HEK293 (cell line): Measurements from ENCODE around the gene ZNF189.

Source experiments
- CTCF ChIA-PET: fragments of 350-600 bp; formaldehyde crosslinking; extraction: SDS; loops from one replicate; lab custom pipeline; 2021; ENCODE audit warnings: antibody characterized with exemption; lab: Yijun Ruan, JAX
- POLR2A ChIA-PET: fragments of 300-600 bp; formaldehyde crosslinking; extraction: SDS; loops from one replicate; lab custom pipeline; 2020; ENCODE audit warnings: antibody characterized with exemption, inconsistent platforms; lab: Yijun Ruan, JAX
- H3K27ac ChIP-seq: fragments of 200-500 bp; sonication (Bioruptor generic); 2 replicates; pipeline ENCODE4 v1.5.1; 2014; ENCODE audit warnings: low read depth, low read length, control low read depth, inconsistent platforms; ENCODE audit errors: extremely low read depth
- H3K36me3 ChIP-seq, 2 experiments: fragments of 200-500 bp in 1 of 2; sonication (Bioruptor generic) in 1 of 2; 1 replicate in 1 of 2; 2 replicates in 1 of 2; pipeline ENCODE4 v1.5.1; 2014 to 2017; ENCODE audit warnings: inconsistent platforms in 2 of 2, low read length in 2 of 2; ENCODE audit not compliant: control insufficient read depth in 2 of 2, insufficient read depth in 1 of 2
- H3K4me1 ChIP-seq: fragments of 200-500 bp; sonication (Bioruptor generic); 2 replicates; pipeline ENCODE4 v1.5.1; 2014; ENCODE audit warnings: mild to moderate bottlenecking, low read length, inconsistent platforms; ENCODE audit not compliant: control insufficient read depth, insufficient read depth
- H3K4me3 ChIP-seq: 2 replicates; pipeline ENCODE4 v1.5.1; 2011; ENCODE audit warnings: low read depth, mild to moderate bottlenecking, control low read depth, low read length, moderate library complexity
- H3K9me3 ChIP-seq: fragments of 200-500 bp; sonication (Bioruptor generic); 2 replicates; pipeline ENCODE4 v1.5.1; 2014; ENCODE audit warnings: low read depth, low read length, inconsistent platforms; ENCODE audit not compliant: control insufficient read depth, insufficient read depth
- CTCF ChIP-seq: fragments of 450-650 bp; formaldehyde crosslinking; IDR thresholded peaks from 2 replicates; pipeline ENCODE4 v1.5.1; 2016; ENCODE audit warnings: missing biosample characterization, missing genetic modification characterization
- GLIS2 ChIP-seq: fragments of 450-650 bp; formaldehyde crosslinking; IDR thresholded peaks from 2 replicates; pipeline ENCODE4 v1.5.1; 2016; ENCODE audit warnings: missing biosample characterization, missing genetic modification characterization
- OSR2 ChIP-seq: fragments of 450-650 bp; formaldehyde crosslinking; IDR thresholded peaks from 2 replicates; pipeline ENCODE4 v1.5.1; 2016; ENCODE audit warnings: missing biosample characterization, missing genetic modification characterization
- OVOL3 ChIP-seq: fragments of 450-650 bp; formaldehyde crosslinking; IDR thresholded peaks from 2 replicates; pipeline ENCODE4 v1.5.1; 2016; ENCODE audit warnings: missing biosample characterization, missing genetic modification characterization
- SETDB1 ChIP-seq: IDR thresholded peaks from one replicate; pipeline ENCODE4 v1.6.1; 2017; ENCODE audit warnings: mild to moderate bottlenecking, low read length, moderate library complexity, mixed read lengths; ENCODE audit not compliant: insufficient read length
- TRIM28 ChIP-seq: IDR thresholded peaks from 2 replicates; pipeline ENCODE4 v1.6.1; 2011; ENCODE audit warnings: low read length, control low read depth, borderline replicate concordance
- YY2 ChIP-seq: fragments of 450-650 bp; formaldehyde crosslinking; IDR thresholded peaks from 2 replicates; pipeline ENCODE4 v1.5.1; 2016; ENCODE audit warnings: missing biosample characterization, missing genetic modification characterization
- ZBTB48 ChIP-seq: fragments of 450-650 bp; formaldehyde crosslinking; IDR thresholded peaks from 2 replicates; pipeline ENCODE4 v1.5.1; 2016; ENCODE audit warnings: missing biosample characterization, missing genetic modification characterization
- ZFP3 ChIP-seq: fragments of 450-650 bp; formaldehyde crosslinking; IDR thresholded peaks from 2 replicates; pipeline ENCODE4 v1.5.1; 2016; ENCODE audit warnings: low read depth, missing biosample characterization, missing genetic modification characterization
- ZNF133 ChIP-seq: fragments of 450-650 bp; formaldehyde crosslinking; IDR thresholded peaks from 2 replicates; pipeline ENCODE4 v1.5.1; 2016; ENCODE audit warnings: missing biosample characterization, missing genetic modification characterization
- ZNF214 ChIP-seq: fragments of 450-650 bp; formaldehyde crosslinking; IDR thresholded peaks from 2 replicates; pipeline ENCODE4 v1.5.1; 2017; ENCODE audit warnings: missing biosample characterization, mild to moderate bottlenecking, missing genetic modification characterization, borderline replicate concordance
- ZNF239 ChIP-seq: fragments of 450-650 bp; formaldehyde crosslinking; IDR thresholded peaks from 2 replicates; pipeline ENCODE4 v1.5.1; 2016; ENCODE audit warnings: missing biosample characterization, missing genetic modification characterization
- ZNF280D ChIP-seq: fragments of 450-650 bp; formaldehyde crosslinking; IDR thresholded peaks from 2 replicates; pipeline ENCODE4 v1.5.1; 2016; ENCODE audit warnings: missing biosample characterization, missing genetic modification characterization
- ZNF324 ChIP-seq: fragments of 450-650 bp; formaldehyde crosslinking; IDR thresholded peaks from 2 replicates; pipeline ENCODE4 v1.5.1; 2016; ENCODE audit warnings: missing biosample characterization, missing genetic modification characterization
- ZNF488 ChIP-seq: fragments of 450-650 bp; formaldehyde crosslinking; IDR thresholded peaks from 2 replicates; pipeline ENCODE4 v1.5.1; 2016; ENCODE audit warnings: missing biosample characterization, missing genetic modification characterization
- ZNF571 ChIP-seq: fragments of 450-650 bp; formaldehyde crosslinking; IDR thresholded peaks from 2 replicates; pipeline ENCODE4 v1.5.0; 2017; ENCODE audit warnings: missing biosample characterization, missing genetic modification characterization
- ZNF664 ChIP-seq: fragments of 450-650 bp; formaldehyde crosslinking; IDR thresholded peaks from 2 replicates; pipeline ENCODE4 v1.5.1; 2016; ENCODE audit warnings: missing biosample characterization, missing genetic modification characterization
- ZNF707 ChIP-seq: fragments of 450-650 bp; formaldehyde crosslinking; IDR thresholded peaks from 2 replicates; pipeline ENCODE4 v1.5.1; 2016; ENCODE audit warnings: missing biosample characterization, missing genetic modification characterization
- ZNF76 ChIP-seq: fragments of 450-650 bp; formaldehyde crosslinking; IDR thresholded peaks from 2 replicates; pipeline ENCODE4; 2016; ENCODE audit warnings: low read depth, missing biosample characterization, missing genetic modification characterization, borderline replicate concordance

Gene ZNF189

DNA sequence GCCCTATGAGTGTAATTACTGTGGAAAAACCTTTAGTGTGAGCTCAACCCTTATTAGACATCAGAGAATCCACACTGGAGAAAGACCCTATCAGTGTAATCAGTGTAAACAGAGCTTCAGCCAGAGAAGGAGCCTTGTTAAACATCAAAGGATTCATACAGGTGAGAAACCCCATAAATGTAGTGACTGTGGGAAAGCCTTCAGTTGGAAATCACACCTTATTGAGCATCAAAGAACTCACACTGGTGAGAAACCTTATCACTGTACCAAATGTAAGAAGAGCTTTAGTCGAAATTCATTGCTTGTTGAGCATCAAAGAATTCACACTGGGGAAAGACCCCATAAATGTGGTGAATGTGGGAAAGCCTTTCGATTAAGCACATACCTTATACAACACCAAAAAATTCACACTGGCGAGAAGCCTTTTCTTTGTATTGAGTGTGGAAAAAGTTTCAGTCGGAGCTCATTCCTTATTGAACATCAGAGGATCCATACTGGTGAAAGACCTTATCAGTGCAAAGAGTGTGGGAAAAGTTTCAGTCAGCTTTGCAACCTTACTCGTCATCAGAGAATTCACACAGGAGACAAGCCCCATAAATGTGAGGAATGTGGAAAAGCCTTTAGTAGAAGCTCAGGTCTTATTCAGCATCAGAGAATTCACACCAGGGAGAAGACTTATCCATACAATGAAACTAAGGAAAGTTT is 9.9 kb downstream of the ZNF189 start:
- H3K4me3 ChIP-seq: no peak overlapping the region
- CTCF ChIA-PET: interaction anchor here (1.1 kb wide), 1 partner anchor 51 kb away, joined by 4 read pairs; no protein-coding TSS in a partner anchor
- H3K9me3 ChIP-seq: no peaks in the 10 kb centered on the region
- no peak for TF ChIP-seq OVOL3 (tag by site-specific recombination)
- 0 out of 2 replicates have a peak, but pooled peaks have one; percentile 8 for TF ChIP-seq TRIM28
- no peak for TF ChIP-seq ZNF133 (tag by site-specific recombination)
- H3K36me3 ChIP-seq: peaks cover 20 to 59% of the 10 kb centered on the region in 2 experiments
- H3K4me1 ChIP-seq: no peaks in the 10 kb centered on the region
- no peak overlapping the region for H3K27ac ChIP-seq
- POLR2A ChIA-PET: interaction anchor here (1.3 to 1.6 kb wide), 2 partner anchors 9 to 17 kb away, joined by 3 to 10 read pairs; partner anchors contain the start of genes MRPL50 and ZNF189

DNA sequence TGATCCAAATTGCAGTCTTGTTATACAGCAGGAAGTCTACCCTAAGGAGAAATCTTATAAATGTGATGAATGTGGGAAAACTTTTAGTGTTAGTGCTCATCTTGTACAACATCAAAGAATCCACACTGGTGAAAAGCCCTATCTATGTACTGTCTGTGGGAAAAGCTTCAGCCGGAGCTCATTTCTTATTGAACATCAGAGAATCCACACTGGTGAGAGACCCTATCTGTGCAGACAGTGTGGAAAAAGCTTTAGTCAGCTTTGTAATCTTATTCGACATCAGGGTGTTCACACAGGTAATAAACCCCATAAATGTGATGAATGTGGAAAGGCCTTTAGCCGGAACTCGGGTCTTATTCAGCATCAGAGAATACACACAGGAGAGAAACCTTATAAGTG is 10.4 kb downstream of the ZNF189 start:
- Histone ChIP-seq H3K4me1 (no peaks in the 10 kb centered on the region), H3K4me3 (no peak overlapping the region), H3K9me3 (no peaks in the 10 kb centered on the region), H3K36me3 (peaks cover 15 to 54% of the 10 kb centered on the region in 2 experiments), H3K27ac (no peak overlapping the region)
- TF ChIP-seq ZFP3 (tag by site-specific recombination) (no peak), SETDB1 (peak; percentile 99)
- ChIA-PET POLR2A (interaction anchor here (1.3 to 1.6 kb wide), 2 partner anchors 10 to 17 kb away, joined by 3 to 10 read pairs; partner anchors contain the start of genes MRPL50 and ZNF189), CTCF (interaction anchor here (1.1 kb wide), 1 partner anchor 50 kb away, joined by 4 read pairs; no protein-coding TSS in a partner anchor)

DNA sequence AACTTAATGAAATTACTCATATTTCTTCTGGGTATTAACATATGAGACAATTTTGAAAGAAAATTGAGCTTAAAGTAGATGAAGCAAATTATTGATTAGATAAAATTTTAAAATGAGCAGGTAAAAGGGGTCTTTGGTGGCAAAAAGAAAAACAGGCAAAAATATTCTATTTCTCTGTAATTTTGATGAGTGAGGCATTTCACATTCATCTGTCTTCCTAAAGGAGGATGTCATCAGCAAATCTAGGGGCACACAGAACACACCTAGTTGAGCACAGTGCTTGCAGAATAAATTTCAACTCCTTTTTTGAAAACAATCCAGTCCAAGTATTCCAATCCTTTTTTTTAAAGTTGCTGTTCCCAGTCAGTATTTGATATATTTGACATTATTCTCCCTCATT is 16.2 kb downstream of the ZNF189 start:
- CTCF ChIA-PET: no interaction called here
- no peak for TF ChIP-seq ZNF214 (tag by site-specific recombination)
- no peak for TF ChIP-seq ZNF239 (tag by site-specific recombination)
- no peak for TF ChIP-seq ZNF664 (tag by site-specific recombination)
- TF ChIP-seq ZBTB48 (tag by site-specific recombination): no peak
- TF ChIP-seq ZNF488 (tag by site-specific recombination): no peak
- TF ChIP-seq ZNF280D: no peak
- no peak for TF ChIP-seq CTCF (tag by site-specific recombination)
- TF ChIP-seq OSR2 (tag by site-specific recombination): no peak
- no peak for TF ChIP-seq ZNF571 (tag by site-specific recombination)
- TF ChIP-seq YY2 (tag by site-specific recombination): no peak
- TF ChIP-seq GLIS2: no peak
- TF ChIP-seq ZNF707: no peak
- TF ChIP-seq ZNF76 (tag by site-specific recombination): no peak
- no peak for TF ChIP-seq ZNF324 (tag by site-specific recombination)
- no peaks in the 10 kb centered on the region for H3K36me3 ChIP-seq
- no peaks in the 10 kb centered on the region for H3K4me1 ChIP-seq
- POLR2A ChIA-PET: no interaction called here
- no peak overlapping the region for H3K4me3 ChIP-seq
- no peaks in the 10 kb centered on the region for H3K9me3 ChIP-seq
- H3K27ac ChIP-seq: no peak overlapping the region
